Suprapubic skin (tissue), 4 donors: ENCODE results near the gene NOS1AP. TPM values are rescaled to one million over a fixed set of nuclear protein-coding genes. Genes with fewer than 3 reads are reported as not detected.

Experiments used
- DNase-seq, 2 donors: peaks; one replicate each; pipeline ENCODE4 v3.0.0-alpha.2; 2019; ENCODE audit warnings: low spot score in 2 of 2
- H3K27ac ChIP-seq: fragments of 200-600 bp; sonication (generic); one replicate; pipeline ENCODE4 v1.5.1; 2019
- H3K27me3 ChIP-seq: fragments of 200-600 bp; sonication (generic); one replicate; pipeline ENCODE4 v1.5.1; 2019
- H3K36me3 ChIP-seq: fragments of 200-600 bp; sonication (generic); one replicate; pipeline ENCODE4 v1.5.1; 2019
- H3K4me1 ChIP-seq: fragments of 200-600 bp; sonication (generic); one replicate; pipeline ENCODE4 v1.5.1; 2019
- H3K4me3 ChIP-seq: fragments of 200-600 bp; sonication (generic); one replicate; pipeline ENCODE4 v1.5.1; 2019; ENCODE audit warnings: mild to moderate bottlenecking
- H3K9me3 ChIP-seq: fragments of 200-600 bp; sonication (generic); one replicate; pipeline ENCODE4 v1.5.1; 2019
- CTCF ChIP-seq, 2 donors: fragments of 200-600 bp in 1 of 2; fragments of 450-650 bp in 1 of 2; sonication (generic) in 1 of 2; IDR thresholded peaks; one replicate each; pipeline ENCODE4 v1.5.1; 2016 to 2019; ENCODE audit warnings: antibody characterized with exemption in 2 of 2, mild to moderate bottlenecking in 1 of 2, moderate library complexity in 1 of 2
- EP300 ChIP-seq: sonication (generic); formaldehyde crosslinking; IDR thresholded peaks from one replicate; pipeline ENCODE4 v1.6.1; 2017; ENCODE audit warnings: antibody characterized with exemption
- POLR2A ChIP-seq, 2 donors: fragments of 450-650 bp; IDR thresholded peaks; one replicate each; pipeline ENCODE4 v1.6.1; 2017; ENCODE audit warnings: antibody characterized with exemption in 2 of 2, mild to moderate bottlenecking in 2 of 2, moderate library complexity in 2 of 2
- POLR2AphosphoS5 ChIP-seq, 3 donors: sonication (generic); formaldehyde crosslinking; IDR thresholded peaks; one replicate each; pipeline ENCODE4 v1.6.1; 2017; ENCODE audit warnings: antibody characterized with exemption in 3 of 3
- WGBS: methylation state at CpG from one replicate; pipeline ENCODE4 v1.1.5; 2018; 5-methylcytosine and 5-hydroxymethylcytosine counted together
- total RNA-seq, 4 donors: library from RNA; depleted of rRNA; stranded (reverse); fragments of >200 nt; gene quantifications; one replicate each; pipeline ENCODE4 v1.1.0, GENCODE V29; 2016

Gene NOS1AP
- total RNA-seq, 4 donors from 2014 or later = 1.9 to 9.5 (median 3.3) TPM

GRCh38 chr1:162398999-162399580, 329.6 kb downstream of the NOS1AP start:
- WGBS = 86% methylated on average over 8 of the region's 8 CpGs
- no peak overlapping the region for H3K4me3 ChIP-seq
- no peaks in the 10 kb centered on the region for H3K4me1 ChIP-seq
- H3K9me3 ChIP-seq = no peaks in the 10 kb centered on the region
- no peak for DNase-seq
- H3K27ac ChIP-seq = no peak overlapping the region
- H3K27me3 ChIP-seq = peaks cover 21% of the 10 kb centered on the region
- no peaks in the 10 kb centered on the region for H3K36me3 ChIP-seq
- TF ChIP-seq EP300 (no peak), POLR2A (IDR thresholded peaks at IDR 0.05) (no peak), POLR2AphosphoS5 (IDR thresholded peaks at IDR 0.05) (no peak), CTCF (IDR thresholded peaks at IDR 0.05) (no peak)

GRCh38 chr1:162400790-162401355, 331.4 kb downstream of the NOS1AP start:
- no peak for DNase-seq

GRCh38 chr1:162404550-162405160, 335.2 kb downstream of the NOS1AP start:
- Histone ChIP-seq H3K9me3 (no peaks in the 10 kb centered on the region), H3K4me3 (no peak overlapping the region), H3K27me3 (peaks cover 2% of the 10 kb centered on the region), H3K27ac (no peak overlapping the region), H3K36me3 (no peaks in the 10 kb centered on the region), H3K4me1 (no peaks in the 10 kb centered on the region)
- no peak for DNase-seq
- WGBS = 77% methylated on average over 5 of the region's 5 CpGs
- TF ChIP-seq POLR2A (IDR thresholded peaks at IDR 0.05) (no peak), POLR2AphosphoS5 (IDR thresholded peaks at IDR 0.05) (no peak), EP300 (no peak)

More at GRCh38 chr1:162400790-162401355, 331.4 kb downstream of the NOS1AP start:
- Histone ChIP-seq H3K4me1 (no peaks in the 10 kb centered on the region), H3K27ac (no peak overlapping the region), H3K27me3 (peaks cover 21% of the 10 kb centered on the region), H3K36me3 (no peaks in the 10 kb centered on the region), H3K9me3 (no peaks in the 10 kb centered on the region), H3K4me3 (no peak overlapping the region)
- 85% methylated on average over 10 of the region's 10 CpGs for WGBS
- TF ChIP-seq POLR2AphosphoS5 (IDR thresholded peaks at IDR 0.05) = no peak
- no peak for TF ChIP-seq POLR2A (IDR thresholded peaks at IDR 0.05)
- TF ChIP-seq EP300 = no peak
- TF ChIP-seq CTCF (IDR thresholded peaks at IDR 0.05) = no peak

- no peak for DNase-seq
- Histone ChIP-seq H3K4me3 (no peak overlapping the region), H3K36me3 (no peaks in the 10 kb centered on the region), H3K4me1 (no peaks in the 10 kb centered on the region), H3K27me3 (peaks cover 2% of the 10 kb centered on the region), H3K9me3 (no peaks in the 10 kb centered on the region), H3K27ac (no peak overlapping the region)
- TF ChIP-seq CTCF (IDR thresholded peaks at IDR 0.05) (no peak), EP300 (no peak), POLR2AphosphoS5 (IDR thresholded peaks at IDR 0.05) (no peak), POLR2A (IDR thresholded peaks at IDR 0.05) (no peak)
- WGBS = 75% methylated on average over 5 of the region's 5 CpGs
These were observed 336.3 kb downstream of the NOS1AP start for GRCh38 chr1:162405800-162406199.

- TF ChIP-seq CTCF (IDR thresholded peaks at IDR 0.05) (no peak), POLR2AphosphoS5 (IDR thresholded peaks at IDR 0.05) (no peak), EP300 (no peak), POLR2A (IDR thresholded peaks at IDR 0.05) (no peak)
- no peak for DNase-seq
- Histone ChIP-seq H3K27me3 (peaks cover 2% of the 10 kb centered on the region), H3K36me3 (no peaks in the 10 kb centered on the region), H3K27ac (no peak overlapping the region), H3K4me3 (no peak overlapping the region), H3K9me3 (no peaks in the 10 kb centered on the region), H3K4me1 (no peaks in the 10 kb centered on the region)
- 88% methylated on average over 2 of the region's 2 CpGs for WGBS
These were observed 337.3 kb downstream of the NOS1AP start for GRCh38 chr1:162406811-162407210.
